HG03354 (cell line): Measurements from ENCODE around the gene CUX1.
"Not testable (repeated sequence)": the region's sequence is repeated elsewhere in the genome, so short reads cannot be mapped to it uniquely, and the experiment has no call there.

Source experiments
- ATAC-seq: cut with Tn5 transposase; IDR thresholded peaks from one replicate; pipeline ENCODE4 v1.9.1; 2021; ENCODE audit warnings: mild to moderate bottlenecking; ENCODE audit not compliant: unreplicated experiment, poor library complexity, severe bottlenecking

CUX1 gene

GRCh38 chr7:102173669-102174068 lies 356.2 kb downstream of the CUX1 start:
- no peak for ATAC-seq

- no peak for ATAC-seq
These were observed 358.2 kb downstream of the CUX1 start for GRCh38 chr7:102175423-102176170.

GRCh38 chr7:102178410-102178809 lies 361.0 kb downstream of the CUX1 start:
- no peak for ATAC-seq

GRCh38 chr7:102180727-102181126 lies 363.3 kb downstream of the CUX1 start:
- ATAC-seq, result no peak

GRCh38 chr7:102181517-102181916 lies 364.1 kb downstream of the CUX1 start:
- no peak for ATAC-seq

- ATAC-seq, result no peak
These were observed 364.6 kb downstream of the CUX1 start for GRCh38 chr7:102182016-102182415.

- not testable (repeated sequence) for ATAC-seq
These were observed 366.4 kb downstream of the CUX1 start for GRCh38 chr7:102183848-102184247.

- ATAC-seq, result no peak
These were observed 366.9 kb downstream of the CUX1 start for GRCh38 chr7:102184303-102184702.

- no peak for ATAC-seq
These were observed 368.4 kb downstream of the CUX1 start for GRCh38 chr7:102185796-102186195.

GRCh38 chr7:102186306-102186705 lies 368.9 kb downstream of the CUX1 start:
- ATAC-seq, result no peak

- ATAC-seq, result no peak
These were observed 371.3 kb downstream of the CUX1 start for GRCh38 chr7:102188746-102189145.

GRCh38 chr7:102189756-102190155 lies 372.3 kb downstream of the CUX1 start:
- ATAC-seq, result no peak

- no peak for ATAC-seq
These were observed 373.4 kb downstream of the CUX1 start for GRCh38 chr7:102190776-102191350.

- no peak for ATAC-seq
These were observed 374.3 kb downstream of the CUX1 start for GRCh38 chr7:102191556-102192379.

GRCh38 chr7:102192790-102193189 lies 375.4 kb downstream of the CUX1 start:
- no peak for ATAC-seq

GRCh38 chr7:102193806-102194205 lies 376.4 kb downstream of the CUX1 start:
- no peak for ATAC-seq

GRCh38 chr7:102195361-102195760 lies 377.9 kb downstream of the CUX1 start:
- no peak for ATAC-seq

GRCh38 chr7:102196028-102196427 lies 378.6 kb downstream of the CUX1 start:
- no peak for ATAC-seq

GRCh38 chr7:102197161-102197560 lies 379.7 kb downstream of the CUX1 start:
- ATAC-seq, result no peak

- ATAC-seq, result no peak
These were observed 380.2 kb downstream of the CUX1 start for GRCh38 chr7:102197599-102197998.
